SIG-M5 treated with dmso at 0.1 percent for 504 hours (cell line): ENCODE data around the gene SLBP.

Experiments
- DNase-seq: peaks from one replicate; lab custom pipeline; 2025; ENCODE audit not compliant: unreplicated experiment; lab: John Stamatoyannopoulos, UW

SLBP gene

DNA sequence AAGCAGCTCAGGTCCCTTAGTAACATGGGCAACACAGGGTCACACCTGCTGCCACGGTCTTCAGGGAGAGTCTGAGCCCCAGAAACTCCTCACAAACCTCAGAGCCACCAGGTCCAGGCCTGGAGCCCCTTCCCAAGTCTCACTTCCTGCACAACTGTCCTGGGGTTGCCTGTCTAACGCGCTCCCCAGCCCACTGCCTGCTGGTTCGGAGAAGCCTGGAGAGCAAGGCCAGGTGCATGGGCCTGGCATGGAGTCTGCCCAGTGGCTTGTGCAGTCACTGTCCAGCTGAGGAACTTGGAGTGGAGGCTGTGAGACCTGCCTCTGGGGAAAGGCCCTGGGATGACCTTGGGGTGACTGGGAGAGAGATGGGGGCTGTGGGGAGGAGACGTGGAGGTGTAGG, 56.0 kb downstream of the SLBP start:
- no peak for DNase-seq

DNA sequence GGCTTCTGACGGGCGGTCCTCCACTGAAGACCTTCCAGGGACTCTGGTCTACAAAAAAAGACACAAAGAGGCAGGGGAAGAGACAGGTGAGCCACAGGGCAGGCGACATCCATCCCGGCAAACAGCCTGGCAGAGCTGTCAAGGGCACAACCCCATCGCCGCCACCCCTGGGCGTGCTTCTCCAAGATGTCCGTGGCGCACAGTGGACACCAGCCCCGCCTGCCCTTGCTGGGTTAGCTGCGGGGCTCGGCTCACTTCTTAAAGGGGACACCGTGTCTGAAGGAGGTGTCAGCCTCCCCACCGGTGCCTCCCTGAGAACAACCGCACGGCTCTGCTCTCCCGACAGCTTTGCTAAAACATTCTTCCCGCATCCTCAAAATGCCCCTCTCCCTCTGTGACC, 56.4 kb downstream of the SLBP start:
- DNase-seq, result no peak

DNA sequence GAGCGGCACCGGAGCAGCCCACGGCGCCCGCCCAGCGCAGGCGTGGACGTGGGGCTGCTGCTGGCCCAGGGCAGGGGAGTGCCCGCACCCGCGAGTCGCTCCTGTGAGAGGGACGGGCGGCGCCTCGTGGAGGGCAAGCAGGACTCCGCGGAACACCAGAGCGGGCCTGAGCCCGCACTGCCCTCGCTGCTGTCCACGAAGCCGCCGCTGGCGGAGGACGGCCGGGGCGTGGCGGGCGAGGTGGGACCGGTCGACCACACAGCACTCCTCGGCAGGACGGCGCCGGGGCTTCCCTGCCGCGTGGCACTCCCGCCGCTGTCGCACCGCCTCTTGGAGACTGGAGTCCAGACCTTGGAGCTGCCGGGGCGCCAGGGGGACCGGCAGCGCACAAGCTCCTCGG, 57.0 kb downstream of the SLBP start:
- DNase-seq, result no peak

DNA sequence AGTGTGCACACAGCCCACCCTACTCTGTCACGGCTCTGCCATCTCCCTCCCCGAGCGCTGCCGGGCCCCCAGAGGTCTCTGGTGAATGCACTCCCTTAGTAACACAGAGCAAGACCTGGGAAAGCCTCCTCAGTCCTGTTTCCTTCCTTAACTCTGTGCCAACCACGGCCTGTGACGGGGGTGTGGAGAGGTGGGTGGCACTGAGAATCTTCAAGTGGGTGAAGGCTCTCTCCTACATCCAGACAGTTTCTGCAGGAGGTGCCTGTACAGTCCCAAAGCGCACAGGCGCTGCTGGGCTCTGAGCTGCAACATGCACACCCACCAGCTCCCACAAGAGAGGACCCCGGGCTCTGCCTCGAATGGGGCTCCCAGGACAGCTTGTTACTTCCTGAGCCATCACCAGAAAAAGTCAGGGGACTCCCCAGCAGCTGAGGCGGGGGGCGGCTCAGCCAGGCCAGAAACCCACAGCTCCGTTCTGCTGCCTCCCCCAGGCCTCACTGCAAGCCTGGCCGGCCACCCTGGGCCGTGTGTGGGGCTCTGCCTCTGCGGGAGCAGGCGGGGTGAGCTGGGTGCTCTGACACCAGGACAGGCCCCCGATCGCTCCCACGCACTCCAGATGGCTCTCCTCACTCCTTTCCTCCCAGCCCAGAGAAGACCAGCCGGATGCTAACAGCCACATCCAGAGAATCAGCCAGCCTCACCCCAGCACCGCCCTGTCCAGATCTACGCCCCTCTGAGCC, 57.7 kb downstream of the SLBP start:
- no peak for DNase-seq

DNA sequence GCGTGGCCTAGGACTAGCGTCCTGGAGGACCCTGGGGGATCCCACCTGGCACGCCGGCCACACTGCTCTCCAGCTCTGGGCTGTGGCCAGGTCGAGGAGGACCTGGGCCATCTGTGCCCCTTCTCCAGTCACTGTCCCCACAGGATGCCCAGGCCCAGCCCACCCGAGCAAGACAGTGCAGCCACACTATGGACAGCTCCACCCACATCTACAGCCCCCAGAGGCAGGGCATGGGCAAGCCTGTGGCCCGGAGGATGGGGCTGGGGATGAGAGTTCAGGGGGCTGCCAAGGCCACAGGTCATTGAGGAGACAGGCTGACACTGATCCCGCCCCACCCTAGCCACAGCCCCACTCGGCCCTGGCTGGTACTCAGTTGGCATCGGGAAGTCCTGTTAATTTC, 58.3 kb downstream of the SLBP start:
- DNase-seq, result no peak

- no peak for DNase-seq
Measured at GRCh38 chr4:1652088-1652487, 60.0 kb downstream of the SLBP start.

- no peak for DNase-seq
Measured at GRCh38 chr4:1651609-1652008, 60.5 kb downstream of the SLBP start.

DNA sequence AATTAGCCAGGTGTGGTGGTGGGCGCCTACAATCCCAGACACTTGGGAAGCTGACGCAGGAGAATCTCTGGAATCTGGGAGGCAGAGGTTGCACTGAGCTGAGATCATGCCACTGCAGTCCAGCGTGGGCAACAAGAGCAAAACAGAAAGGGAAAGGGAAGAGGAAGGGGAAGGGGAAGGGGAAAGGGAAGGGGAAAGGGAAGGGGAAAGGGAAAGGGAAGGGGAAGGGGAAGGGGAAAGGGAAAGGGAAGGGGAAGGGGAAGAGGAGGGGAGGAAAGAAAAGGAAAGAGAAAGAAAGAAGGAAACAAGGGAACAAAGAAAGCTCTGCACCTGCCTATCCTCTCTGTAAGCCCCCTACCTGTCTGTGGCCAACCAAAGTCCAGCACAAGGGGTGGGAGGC, 63.2 kb downstream of the SLBP start:
- no peak for DNase-seq

DNA sequence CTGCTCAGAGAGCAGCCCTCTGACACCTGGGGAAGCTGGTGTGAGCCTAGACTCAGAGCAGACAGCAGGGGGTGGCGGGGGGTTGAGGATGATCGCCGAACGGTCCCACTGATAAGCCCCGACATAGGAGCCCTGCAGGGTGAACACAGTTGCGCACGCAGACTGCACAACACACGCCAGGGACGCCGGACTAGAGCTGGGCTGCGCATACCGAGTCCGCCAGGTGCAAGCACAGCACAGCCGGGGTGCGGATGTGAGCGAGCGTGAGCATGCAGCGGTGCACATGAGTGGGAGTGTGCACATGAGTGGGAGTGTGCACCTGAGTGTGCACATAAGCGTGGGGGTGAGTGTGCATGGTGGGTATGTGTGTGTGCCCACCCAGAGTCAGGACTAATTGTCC, 64.7 kb downstream of the SLBP start:
- no peak for DNase-seq

DNA sequence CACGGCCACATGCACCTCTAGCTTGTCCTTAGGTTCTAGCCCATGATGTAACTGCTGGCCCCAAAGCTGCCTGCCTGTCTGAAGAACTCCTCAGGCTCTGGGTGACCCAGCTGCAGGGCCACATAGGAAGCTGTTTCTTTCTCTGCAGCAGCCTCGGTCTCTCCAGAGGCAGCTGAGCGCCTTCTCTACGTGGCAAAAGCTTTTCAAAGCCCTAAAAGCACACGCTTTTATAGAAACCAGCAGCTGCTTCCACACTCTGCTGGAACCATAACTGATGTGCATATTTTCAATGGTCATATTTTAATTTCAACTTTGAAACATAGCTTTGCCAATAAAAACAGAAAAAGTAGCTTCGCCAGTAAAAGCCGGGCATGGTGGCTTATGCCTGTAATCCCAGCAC, 65.4 kb downstream of the SLBP start:
- DNase-seq, result no peak

- DNase-seq, result no peak
Measured at GRCh38 chr4:1644891-1645657, 67.0 kb downstream of the SLBP start.

- no peak for DNase-seq
Measured at GRCh38 chr4:1643971-1644735, 68.0 kb downstream of the SLBP start.
